ENCODE results near the gene ADPRM.
"Not testable (repeated sequence)": the region's sequence is repeated elsewhere in the genome, so short reads cannot be mapped to it uniquely, and the experiment has no call there.

ADPRM gene, protein sequence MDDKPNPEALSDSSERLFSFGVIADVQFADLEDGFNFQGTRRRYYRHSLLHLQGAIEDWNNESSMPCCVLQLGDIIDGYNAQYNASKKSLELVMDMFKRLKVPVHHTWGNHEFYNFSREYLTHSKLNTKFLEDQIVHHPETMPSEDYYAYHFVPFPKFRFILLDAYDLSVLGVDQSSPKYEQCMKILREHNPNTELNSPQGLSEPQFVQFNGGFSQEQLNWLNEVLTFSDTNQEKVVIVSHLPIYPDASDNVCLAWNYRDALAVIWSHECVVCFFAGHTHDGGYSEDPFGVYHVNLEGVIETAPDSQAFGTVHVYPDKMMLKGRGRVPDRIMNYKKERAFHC

DNA sequence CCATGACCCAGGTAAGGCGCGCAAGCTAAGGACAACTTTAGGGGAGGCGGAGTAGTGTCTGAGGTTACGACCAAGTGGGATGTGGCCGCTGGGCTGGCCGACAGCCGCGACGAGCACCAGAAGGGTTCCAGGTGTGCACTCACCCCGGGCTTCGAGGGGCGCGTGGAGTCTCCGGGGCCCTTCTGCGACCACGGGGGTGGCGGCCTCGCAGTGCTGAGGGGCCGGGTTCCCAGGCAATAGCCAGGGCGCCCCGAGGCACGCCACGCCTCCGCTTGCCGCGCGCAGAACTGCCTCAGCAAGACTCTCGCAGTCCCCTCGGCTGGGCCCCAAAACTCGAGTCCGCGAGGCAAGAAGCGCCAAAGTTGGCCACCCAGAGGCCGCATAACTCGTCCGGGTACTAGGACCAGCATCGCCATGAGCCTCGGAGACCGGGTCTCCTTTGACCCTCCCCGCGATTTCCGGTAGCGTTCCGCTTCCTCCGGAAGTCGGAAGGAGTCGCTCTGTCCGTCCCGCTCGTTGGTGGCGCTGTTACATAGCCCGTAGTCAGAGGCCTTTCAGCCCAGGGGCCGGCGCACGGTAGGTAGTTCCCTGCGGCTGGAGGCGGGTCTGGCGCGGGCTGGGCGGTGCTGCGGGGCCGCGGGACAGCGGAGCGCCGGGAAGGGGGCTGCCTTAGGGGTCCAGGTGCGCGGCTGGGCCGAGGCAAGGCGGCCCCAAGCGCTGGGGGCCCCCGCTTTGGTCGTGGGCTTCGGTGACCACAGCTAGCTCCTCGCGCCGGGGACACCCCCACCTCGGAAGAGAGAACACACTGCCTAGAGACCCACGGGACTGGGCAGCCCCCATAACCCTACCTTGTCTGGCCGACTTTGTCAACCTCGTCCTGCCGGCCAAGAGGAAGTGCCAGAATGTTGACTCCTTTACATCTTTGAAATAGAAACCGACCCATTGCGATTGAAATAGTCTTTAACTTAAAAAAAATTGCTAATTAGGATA is at the start of gene ADPRM, which contains the start of gene SCO1:
Gene ADPRM, plus strand, starts transcription at position 503 of the 990 bp plus-strand sequence. CDS start 7,333 bp downstream, outside the sequence.
Gene SCO1, minus strand, starts transcription at position 442 of the 990 bp plus-strand sequence. Its CDS starts 26 bp downstream, at position 416.
- peak; percentile 93 for DNase-seq

DNA sequence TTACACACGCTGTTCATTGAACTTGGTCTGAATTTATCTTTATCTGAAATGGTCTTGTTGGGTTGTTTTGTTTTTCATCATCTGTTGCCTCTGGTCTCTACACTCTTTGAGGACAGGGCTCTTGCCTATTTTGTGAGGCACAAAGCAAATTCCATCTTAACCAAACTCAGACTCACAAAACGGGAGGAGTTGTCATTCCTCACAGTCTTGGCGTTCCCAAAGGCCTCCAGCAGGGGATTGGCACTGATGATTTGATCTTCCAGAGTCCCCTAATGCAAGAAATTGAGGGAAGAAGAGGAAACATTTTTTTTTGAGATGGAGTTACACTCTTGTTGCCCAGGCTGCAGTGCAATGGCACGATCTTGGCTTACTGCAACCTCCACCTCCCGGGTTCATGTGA is 49.0 kb upstream of the ADPRM start:
- no peak for DNase-seq

DNA sequence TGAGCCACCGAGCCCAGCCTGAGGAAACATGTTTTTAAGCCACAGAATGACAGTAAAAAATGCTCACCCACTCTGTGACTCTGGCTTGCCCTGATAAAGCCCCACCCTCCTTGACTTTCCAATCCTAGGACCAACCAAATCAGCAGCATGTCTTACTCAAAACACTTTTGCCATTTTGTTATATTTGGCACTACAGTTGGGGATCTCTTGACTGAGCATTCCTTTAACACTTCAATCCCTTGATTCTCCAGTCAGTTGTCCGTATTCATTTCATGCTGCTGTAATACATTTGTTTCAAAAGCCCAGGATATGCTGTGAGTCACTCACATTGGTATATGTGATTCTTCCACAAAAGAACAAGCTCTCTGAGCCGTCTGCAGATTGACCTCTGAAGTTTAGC is 48.4 kb upstream of the ADPRM start:
- no peak for DNase-seq

DNA sequence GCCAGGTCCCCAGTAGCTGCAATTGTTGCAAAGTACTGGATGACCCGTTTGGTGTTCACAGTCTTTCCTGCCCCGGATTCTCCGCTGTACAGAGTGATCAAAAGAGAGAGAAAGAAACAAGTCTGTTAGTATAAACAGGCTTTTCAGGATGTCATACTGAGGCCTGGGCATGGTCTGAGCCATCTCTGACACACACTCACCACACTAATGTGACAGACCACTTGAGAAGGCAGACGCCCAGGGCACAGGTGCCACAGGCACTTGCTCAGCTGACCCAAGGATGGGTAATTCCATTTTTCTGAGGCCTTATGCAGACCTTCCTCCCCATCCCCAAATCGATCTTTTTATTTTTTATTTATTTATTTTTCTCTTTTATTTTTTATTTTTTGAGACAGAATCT is 47.8 kb upstream of the ADPRM start:
- no peak for DNase-seq

DNA sequence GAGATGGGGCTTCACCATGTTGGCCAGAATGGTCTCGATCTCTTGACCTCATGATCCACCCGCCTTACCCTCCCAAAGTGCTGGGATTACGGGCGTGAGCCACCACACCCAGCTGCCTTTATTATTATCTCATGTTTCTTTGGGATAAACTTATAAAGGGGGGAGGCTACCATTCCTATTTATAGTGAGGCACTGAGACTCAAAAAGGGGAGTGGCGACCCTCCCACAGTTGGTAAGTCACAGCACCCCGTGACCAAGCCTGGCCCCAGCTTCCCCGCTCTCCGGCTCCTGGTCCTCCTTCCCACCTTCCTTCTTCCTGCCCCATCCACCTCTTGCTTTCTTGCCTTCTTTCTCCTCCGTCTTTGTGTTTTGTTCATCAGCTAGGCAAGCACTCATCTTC is 45.5 kb upstream of the ADPRM start:
- DNase-seq, result no peak

DNA sequence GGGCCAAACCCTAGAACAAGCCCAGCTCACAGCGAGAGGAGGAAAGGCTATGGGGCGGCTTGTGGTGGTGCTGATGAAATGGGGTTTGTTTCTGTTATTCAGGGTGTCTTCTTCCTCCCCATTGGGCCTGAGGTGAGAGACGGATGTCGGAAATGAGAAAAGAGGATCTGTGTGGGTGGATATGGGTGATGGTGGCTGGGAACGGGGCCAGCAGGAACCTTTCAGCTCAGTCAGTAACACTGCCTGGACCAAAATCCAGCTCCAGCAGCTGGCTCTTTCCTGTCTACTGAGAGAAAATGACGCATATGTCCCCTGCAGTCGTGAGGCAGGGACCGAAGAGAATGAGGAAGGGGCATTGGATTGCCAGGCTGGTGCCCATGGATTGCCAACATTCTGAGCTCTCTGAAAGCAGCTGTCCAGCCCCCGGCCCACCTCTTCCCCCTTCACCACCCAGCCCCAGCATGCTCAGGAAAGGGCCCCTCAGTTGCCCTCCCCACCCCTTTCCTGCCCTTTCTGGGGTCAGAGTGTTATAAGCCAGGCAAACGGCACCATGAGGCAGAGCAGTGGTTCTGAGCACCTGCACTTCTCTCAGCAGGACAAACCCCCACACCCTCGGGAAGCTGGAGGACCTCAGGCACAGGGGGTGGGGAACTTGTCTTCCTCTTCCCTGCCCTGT is 44.3 kb upstream of the ADPRM start:
- DNase-seq, result no peak

DNA sequence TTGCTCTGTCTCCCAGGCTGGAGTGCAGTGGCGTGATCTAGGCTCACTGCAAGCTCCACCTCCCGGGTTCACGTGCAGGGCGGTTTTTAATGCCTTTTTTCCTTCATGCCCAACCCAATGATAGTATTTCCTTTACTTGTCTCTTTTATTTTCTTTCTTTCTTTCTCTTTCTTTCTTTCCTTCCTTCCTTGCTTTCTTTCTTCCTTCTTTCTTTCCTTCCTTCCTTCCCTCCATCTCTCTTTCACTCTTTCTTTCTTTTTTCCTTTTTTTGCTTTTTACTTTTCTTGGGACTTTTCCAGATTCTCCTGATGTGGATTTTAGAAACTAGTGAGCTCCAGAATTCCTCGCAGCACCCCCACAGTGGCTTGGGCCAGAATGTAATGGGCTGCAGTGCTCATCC is 43.4 kb upstream of the ADPRM start:
- no peak for DNase-seq

DNA sequence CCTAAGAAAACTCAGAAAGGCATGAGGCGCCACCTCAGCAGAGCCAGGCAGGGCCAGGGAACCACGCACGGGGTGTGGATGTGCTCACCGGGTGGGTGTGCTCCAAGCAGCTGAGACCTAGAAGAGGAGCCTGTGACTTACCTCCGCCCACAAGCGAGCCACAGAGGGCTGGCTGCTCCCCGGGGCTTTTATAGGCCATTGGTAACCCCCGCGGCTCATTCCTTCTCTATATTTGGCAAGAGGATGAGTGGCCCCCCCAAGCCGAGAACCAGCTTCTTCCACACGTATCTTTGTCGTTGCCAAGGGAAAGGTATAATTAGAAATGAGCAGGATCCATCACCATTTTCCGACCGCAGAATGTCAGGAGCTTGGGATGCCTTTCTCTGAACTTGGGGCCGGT is 40.2 kb upstream of the ADPRM start, which contains the start of gene MYH3:
Gene MYH3, minus strand, starts transcription at position 162 of the 400 bp plus-strand sequence. CDS start 2,245 bp downstream, outside the sequence.
- no peak for DNase-seq

DNA sequence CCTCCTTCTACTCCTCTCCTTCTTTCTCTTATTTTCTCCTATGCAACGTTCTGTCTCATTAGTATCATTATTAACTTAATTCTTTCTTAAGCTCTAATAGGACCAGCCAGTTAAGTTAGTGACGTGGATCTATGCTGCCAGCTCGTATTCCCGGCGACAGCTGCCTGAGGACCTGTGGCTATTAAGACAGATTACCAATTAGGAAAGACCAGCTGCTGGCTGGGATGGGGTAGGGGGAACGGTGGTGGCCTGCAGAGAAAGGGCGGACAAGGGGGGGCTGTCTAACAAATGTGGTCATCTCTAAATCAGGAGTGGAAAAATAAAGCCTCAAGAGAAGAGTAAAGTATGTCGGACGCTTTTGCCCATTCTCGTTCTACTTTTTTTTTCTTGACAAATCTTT is 39.5 kb upstream of the ADPRM start:
- no peak for DNase-seq

DNA sequence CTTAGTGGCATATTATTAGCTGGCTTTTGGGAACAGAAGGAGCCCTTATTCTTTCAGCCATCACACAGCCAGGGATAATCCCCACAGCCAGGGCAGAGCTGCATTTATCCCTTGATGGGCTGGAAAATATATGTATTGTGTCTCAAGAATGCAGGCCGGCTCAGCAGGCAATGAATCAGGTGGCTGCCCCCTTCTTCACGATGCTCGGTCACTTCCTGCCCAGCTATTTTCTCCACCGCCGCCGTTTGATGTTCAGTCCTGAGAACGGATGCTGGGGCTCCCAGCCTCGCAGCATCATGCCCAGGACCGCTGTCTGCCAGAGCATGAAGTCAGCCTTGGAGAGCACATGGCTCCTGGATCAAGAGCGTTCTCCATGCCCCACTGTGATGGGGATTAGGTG is 36.0 kb upstream of the ADPRM start:
- no peak for DNase-seq

DNA sequence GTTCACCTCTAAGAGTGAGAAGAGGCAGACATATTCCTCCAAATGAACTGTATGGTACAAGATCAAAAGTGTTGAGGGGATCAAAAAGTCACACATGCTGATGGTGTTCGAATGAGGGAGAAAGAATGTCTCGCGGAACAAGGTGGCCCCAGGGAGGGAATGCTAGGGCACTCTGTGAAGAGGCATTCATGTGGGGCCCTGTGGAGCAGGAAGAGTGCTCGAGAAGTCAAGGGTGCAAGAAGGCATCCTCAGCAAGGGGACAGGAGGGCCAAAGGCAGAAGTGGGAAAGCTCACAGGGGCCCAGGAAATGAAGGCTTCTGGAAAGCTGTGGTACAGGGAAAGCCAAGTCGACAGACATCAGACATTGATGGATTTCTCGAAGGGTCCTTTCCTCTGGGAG is 34.2 kb upstream of the ADPRM start:
- no peak for DNase-seq

DNA sequence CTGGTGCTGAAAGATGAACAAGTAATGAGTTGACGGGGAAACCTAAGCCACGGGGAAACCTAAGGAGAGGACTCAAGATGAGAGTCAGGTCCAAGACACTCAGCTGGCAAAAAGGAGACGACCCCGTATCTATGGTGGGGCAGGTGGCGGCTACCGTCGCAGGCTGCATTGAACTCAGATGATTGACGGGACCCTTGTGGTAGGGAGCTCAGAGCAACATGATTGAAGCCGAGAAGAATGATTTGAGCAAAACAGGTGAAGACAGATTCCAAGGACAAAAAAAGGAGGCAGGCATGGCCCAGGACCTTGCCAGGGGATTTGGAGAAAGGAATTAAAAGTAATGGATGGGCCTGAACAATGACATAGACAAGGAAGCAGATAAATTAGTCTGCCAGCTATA is 32.8 kb upstream of the ADPRM start:
- DNase-seq, result no peak

DNA sequence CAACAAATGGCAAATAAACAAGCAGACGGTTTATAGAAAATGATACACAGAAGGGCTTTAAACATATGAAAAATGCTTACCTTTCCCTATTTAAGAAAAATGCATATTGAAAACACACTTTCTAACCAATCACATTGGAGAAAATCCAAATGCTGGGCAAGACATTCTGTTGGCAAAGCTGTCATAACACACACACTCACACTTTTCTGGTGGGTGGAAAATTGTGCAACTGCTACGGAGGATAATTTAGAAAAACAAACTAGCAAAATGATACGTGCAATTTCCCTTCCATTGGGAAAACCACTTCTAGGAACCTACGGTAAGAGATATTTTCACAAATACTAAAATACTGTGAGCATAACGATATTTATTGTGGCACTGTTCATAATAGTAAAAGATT is 30.5 kb upstream of the ADPRM start:
- DNase-seq, result no peak

DNA sequence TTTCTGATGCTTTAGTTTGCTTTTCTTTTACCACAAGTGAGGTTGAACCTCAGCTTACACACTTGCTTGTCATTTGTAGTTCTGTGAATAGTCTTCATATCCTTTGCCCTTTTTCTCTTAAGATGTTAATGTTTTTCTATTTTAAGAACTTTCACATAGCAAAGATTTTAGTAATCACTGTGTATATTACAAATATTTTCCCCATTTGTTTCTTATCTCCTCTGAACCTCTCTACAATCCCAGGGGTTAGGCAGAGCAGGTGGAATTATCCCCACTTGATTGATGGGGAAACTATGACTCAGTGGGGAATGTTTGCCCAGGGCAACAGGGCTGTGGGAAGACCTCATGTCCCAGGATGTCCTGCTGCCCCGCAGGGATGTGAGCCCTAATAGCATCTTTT is 28.6 kb upstream of the ADPRM start:
- no peak for DNase-seq

DNA sequence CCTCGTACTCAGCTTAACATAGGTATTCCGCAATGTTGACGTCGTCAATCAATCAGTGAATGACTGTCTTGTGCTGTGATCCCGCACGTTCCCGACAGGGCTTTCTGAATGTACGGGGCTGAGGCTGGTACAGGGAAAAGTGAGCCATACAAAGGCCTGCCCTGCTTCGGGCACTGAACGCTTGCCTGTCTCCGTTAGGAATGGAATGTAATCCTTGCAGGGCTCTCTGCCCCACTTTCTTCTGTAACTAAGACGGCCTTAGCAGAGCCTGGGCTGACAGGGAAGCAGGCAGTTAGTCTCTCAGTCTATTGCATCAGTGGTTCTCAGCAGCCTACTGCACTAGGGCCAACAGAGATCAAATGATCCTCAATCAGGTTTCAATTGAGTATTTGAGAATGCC is 24.1 kb upstream of the ADPRM start:
- no peak for DNase-seq

DNA sequence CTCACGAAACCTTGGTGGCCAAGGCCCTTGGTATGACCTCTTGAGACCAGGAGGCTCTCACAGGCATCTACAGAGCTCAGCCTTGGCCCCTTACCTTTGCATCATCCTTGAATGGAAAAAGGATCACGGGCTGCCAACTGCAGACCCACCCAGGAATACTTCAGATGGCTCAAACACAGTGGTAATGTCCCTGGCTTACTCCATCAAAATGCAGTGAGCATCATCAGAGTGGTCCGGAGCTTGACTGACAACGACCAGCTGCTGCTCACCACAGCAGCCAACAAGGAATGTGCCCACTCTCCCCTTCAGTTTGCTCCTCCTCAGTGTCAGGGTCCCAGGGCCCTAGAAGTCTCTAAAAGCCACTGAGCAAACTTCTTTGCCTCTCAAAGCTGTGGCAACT is 22.7 kb upstream of the ADPRM start:
- no peak for DNase-seq

DNA sequence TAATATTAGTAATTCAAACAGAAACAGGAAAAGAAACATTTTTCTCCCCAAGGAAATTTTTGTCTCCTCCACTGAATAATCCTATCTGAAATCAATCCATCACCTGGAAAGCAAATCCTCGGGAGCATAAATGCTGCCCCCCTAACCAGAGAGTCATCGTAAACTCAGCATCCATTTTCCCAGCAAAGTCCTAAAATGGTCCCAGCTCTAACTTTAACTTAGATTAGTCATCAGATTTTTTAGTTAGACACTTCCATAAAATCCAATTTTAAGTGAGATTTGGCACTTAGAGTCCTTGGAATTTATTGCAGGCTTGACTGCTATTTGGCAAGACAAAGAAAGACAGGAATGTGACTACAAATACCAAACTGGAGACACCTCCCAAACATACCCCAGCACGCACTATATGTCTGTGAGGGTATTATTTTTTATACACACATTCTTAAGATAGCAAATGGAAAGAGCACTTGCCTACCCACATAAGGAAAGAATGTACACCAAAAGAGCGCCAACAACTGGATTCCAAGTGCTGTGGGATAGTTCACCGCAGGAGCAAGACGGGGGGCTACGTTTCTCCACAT is 15.4 kb upstream of the ADPRM start:
- DNase-seq, result no peak

DNA sequence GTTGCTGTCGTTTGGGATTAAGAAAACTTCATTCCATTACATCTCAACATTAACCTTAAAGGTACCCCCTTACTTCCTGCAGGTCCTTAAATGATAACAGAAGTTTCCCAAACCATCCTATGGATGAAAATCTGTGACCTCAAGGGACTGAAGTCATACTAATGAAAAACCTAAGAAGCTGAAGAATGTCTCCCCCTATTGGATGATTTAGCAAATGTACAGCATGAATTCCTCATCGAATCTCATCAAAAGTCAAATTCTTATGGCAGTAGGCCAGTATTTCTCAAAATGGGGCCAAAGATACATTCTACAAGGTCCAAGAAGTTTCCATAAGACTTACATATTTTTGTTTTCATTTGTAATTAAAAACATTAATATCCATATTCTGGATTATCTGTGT is 13.5 kb upstream of the ADPRM start:
- DNase-seq, result no peak

DNA sequence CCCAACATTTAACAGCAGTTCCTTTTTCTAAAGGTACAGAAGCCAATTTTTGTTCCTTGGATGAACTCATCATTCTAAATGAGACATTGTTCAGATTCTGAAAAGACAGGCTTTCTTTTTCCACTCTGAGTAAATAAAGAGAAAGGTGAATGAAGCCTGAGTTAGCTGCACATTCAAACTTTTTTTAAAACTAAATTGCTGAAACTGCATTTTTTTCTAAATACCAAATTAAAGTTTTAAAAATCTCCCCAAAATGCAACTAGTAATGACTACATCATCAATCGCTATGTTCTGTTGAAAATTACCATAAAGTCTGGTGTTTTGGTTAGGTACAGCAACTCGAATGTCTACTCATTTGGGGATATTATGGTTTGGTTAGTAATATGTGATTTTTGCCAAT is 9.9 kb upstream of the ADPRM start:
- DNase-seq, result no peak

DNA sequence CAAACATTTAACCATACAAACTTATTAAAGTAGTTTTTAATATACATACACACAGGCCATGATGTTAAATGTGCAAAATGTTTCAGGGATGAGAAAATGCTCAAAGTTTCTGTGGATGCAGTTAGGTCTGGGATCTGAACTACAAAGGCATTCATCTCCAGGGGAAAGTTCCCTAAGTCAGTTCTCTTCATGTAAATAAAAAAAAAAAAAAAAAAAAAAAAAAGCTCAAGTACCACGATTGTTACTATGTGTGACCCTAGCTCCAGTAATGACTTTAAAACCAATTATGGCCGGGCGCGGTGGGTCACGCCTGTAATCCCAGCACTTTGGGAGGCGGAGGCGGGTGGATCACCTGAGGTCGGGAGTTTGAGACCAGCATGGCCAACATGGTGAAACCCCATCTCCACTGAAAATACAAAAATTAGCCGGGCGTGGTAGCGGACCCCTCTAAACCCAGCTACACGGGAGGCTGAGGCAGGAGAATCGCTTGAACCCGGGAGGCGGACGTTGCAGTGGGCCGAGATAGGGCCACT is 1.5 kb upstream of the ADPRM start:
- not testable (repeated sequence) for DNase-seq

DNA sequence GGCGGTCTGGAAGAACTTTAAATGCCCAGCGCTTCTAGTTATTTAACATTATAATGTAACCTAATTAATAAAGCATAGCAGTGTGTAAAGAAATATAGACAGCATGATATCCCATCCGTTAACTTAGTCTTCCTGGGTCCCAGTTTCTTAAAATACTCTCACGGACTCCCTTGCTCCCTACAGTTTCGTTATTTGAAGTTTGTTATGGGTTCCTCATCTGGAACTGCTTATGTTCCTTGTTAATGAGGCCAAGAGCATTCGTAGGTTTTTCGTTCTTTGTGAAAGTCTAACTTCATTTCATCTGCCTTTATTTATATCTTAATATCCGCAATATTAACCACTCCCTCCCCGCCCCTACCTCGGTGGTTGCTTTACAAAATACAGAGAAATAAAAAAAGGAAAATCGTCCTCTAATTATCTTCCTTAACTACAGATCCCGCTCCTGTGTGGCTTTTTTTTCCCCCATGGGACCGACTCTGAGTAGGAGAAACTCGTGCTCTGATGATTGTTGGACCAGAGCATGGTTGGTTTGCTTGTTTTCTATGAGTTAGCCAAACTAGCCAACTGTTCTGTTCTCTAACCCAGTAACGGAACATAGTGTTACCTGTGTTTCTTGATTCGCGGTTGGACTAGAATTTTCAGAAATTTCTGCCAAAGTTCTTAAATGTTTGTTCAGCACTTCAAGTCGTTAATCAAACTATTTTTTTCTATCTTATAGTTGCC is 863 bp downstream of the ADPRM start:
- DNase-seq, result no peak

DNA sequence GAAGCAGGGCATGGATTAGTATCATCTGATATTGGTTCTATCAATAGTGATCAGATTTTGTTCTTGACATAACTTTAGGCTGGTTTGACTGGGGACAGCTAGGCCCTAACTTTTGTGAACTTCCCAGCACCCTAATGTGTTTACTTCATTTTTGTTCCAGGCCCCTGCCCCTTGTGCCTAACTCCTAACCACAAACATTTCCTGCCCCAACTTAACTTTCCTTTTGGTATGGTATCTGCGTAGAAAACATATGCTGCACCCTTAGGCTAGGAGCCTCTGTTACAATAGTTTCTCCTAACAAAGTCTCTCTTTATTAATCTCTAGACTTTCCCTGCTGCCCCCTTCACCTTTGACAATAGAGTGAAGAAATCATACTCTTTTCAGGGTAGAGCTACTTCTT is 2.5 kb downstream of the ADPRM start:
- no peak for DNase-seq

Measured in stimulated activated CD4-positive, alpha-beta T cell treated with anti-CD3 and anti-CD28 coated beads, Interleukin-4, amount 100 ng/mL, for 24 hours (primary cell).